PC-9 (cell line): Measurements from ENCODE around the gene TENT5C. TPM values are rescaled to one million over a fixed set of nuclear protein-coding genes. Genes with fewer than 3 reads are reported as not detected.

Experiments
- BruUV-seq: library from RNA; stranded (reverse); fragments of 400-500 nt; replicated peaks from 2 replicates; lab custom pipeline; 2021; lab: Mats Ljungman, UMichigan
- CTCF ChIA-PET: fragments of 300-600 bp; sonication (Branson Sonifier 250); formaldehyde crosslinking; loops from one replicate; lab custom pipeline; 2022; ENCODE audit warnings: antibody characterized with exemption; lab: Charles Lee
- POLR2A ChIA-PET: fragments of 300-600 bp; sonication (Branson Sonifier 250); formaldehyde crosslinking; loops from one replicate; lab custom pipeline; 2022; ENCODE audit warnings: antibody characterized with exemption; ENCODE audit not compliant: unreplicated experiment; lab: Charles Lee
- DNase-seq, 2 experiments: peaks; one replicate each; pipeline versions ENCODE4 v3.0.0 to v3.0.0-alpha.2; 2015 to 2022; ENCODE audit warnings: mixed read lengths in 1 of 2
- H2AFZ ChIP-seq: fragments of 200-600 bp; sonication (generic); 2 replicates; pipeline ENCODE4 v1.8.1; 2017; ENCODE audit warnings: antibody characterized with exemption
- H3F3A ChIP-seq: fragments of 200-600 bp; sonication (generic); 2 replicates; pipeline ENCODE4 v1.8.1; 2017; ENCODE audit warnings: antibody characterized with exemption, mild to moderate bottlenecking, low read depth; ENCODE audit not compliant: insufficient read depth
- H3K27ac ChIP-seq: fragments of 200-600 bp; sonication (generic); 2 replicates; pipeline ENCODE4 v1.6.1; 2016; ENCODE audit warnings: mixed run types
- H3K27me3 ChIP-seq: fragments of 200-600 bp; sonication (generic); 2 replicates; pipeline ENCODE4 v1.6.1; 2016; ENCODE audit warnings: low read depth, mixed run types; ENCODE audit not compliant: insufficient read depth
- H3K36me3 ChIP-seq: fragments of 200-600 bp; sonication (generic); 2 replicates; pipeline ENCODE4 v1.6.1; 2016; ENCODE audit warnings: low read depth, mixed run types
- H3K4me1 ChIP-seq: fragments of 200-600 bp; sonication (generic); replicated peaks from 2 replicates; pipeline ENCODE4 v1.6.1; 2016; ENCODE audit warnings: mixed run types; ENCODE audit not compliant: insufficient read depth
- H3K4me2 ChIP-seq: fragments of 200-600 bp; sonication (generic); 2 replicates; pipeline ENCODE4 v1.6.1; 2017; ENCODE audit warnings: mixed run types
- H3K4me3 ChIP-seq: fragments of 200-600 bp; sonication (generic); 2 replicates; pipeline ENCODE4 v1.6.1; 2016; ENCODE audit warnings: mixed run types
- H3K79me2 ChIP-seq: fragments of 200-600 bp; sonication (generic); 2 replicates; pipeline ENCODE4 v1.6.1; 2017; ENCODE audit warnings: low read depth, mixed run types
- H3K9me2 ChIP-seq: fragments of 200-600 bp; sonication (generic); 2 replicates; pipeline ENCODE4 v1.8.1; 2017; ENCODE audit warnings: mild to moderate bottlenecking; ENCODE audit not compliant: insufficient read depth
- H3K9me3 ChIP-seq: fragments of 200-600 bp; sonication (generic); 2 replicates; pipeline ENCODE4 v1.8.1; 2016; ENCODE audit warnings: low read depth; ENCODE audit not compliant: insufficient read depth
- H4K20me1 ChIP-seq: fragments of 200-600 bp; sonication (generic); 2 replicates; pipeline ENCODE4 v1.8.1; 2017; ENCODE audit not compliant: insufficient read depth
- CTCF ChIP-seq: fragments of 200-600 bp; sonication (generic); conservative IDR thresholded peaks from 2 replicates; pipeline ENCODE4 v1.6.1; 2017; ENCODE audit warnings: mixed run types, antibody characterized with exemption, mild to moderate bottlenecking, moderate library complexity
- EZH2 ChIP-seq: fragments of 200-600 bp; sonication (generic); IDR thresholded peaks from 2 replicates; pipeline ENCODE4 v1.8.0; 2017; ENCODE audit warnings: antibody characterized with exemption, low read depth
- intact Hi-C: fragments of 100-400 bp; cut with micrococcal nuclease; formaldehyde crosslinking; loops from one replicate; pipeline ENCODE4 v1.10.0; 2022; ENCODE audit not compliant: unreplicated experiment
- total RNA-seq: library from RNA; stranded (reverse); gene quantifications from 2 replicates; pipeline ENCODE4 v1.2.3, GENCODE V29; 2021

Gene TENT5C
- total RNA-seq, 1 experiment from 2014 or later, result 4.3 TPM

- no TSS peak for BruUV-seq
- intact Hi-C loops, result no loop called here
- H3K79me2 ChIP-seq, result no peaks in the 10 kb centered on the region
- H3K27me3 ChIP-seq, result no peaks in the 10 kb centered on the region
- TF ChIP-seq EZH2 (no peak), CTCF (no peak)
- peaks cover 14% of the 10 kb centered on the region; the same call in 1 of the 2 replicates for H3F3A ChIP-seq
- ChIA-PET POLR2A (no interaction called here), CTCF (no interaction called here)
- no peak overlapping the region for H3K27ac ChIP-seq
- H2AFZ ChIP-seq, result no peak overlapping the region
- H3K4me2 ChIP-seq, result no peak overlapping the region
- H3K4me3 ChIP-seq, result no peak overlapping the region
- no peaks in the 10 kb centered on the region for H3K36me3 ChIP-seq
- no peak for DNase-seq
- H4K20me1 ChIP-seq, result no peaks in the 10 kb centered on the region
- H3K4me1 ChIP-seq, result peaks cover 20% of the 10 kb centered on the region
- no peaks in the 10 kb centered on the region for H3K9me2 ChIP-seq
- H3K9me3 ChIP-seq, result no peaks in the 10 kb centered on the region
These were observed 45.2 kb downstream of the TENT5C start for GRCh38 chr1:117650840-117651568.

- CTCF ChIA-PET, result no interaction called here
- no TSS peak for BruUV-seq
- Histone ChIP-seq H3F3A (peaks cover 14% of the 10 kb centered on the region; the same call in 1 of the 2 replicates), H3K79me2 (no peaks in the 10 kb centered on the region), H3K27me3 (no peaks in the 10 kb centered on the region), H3K4me2 (no peak overlapping the region), H3K27ac (no peak overlapping the region), H3K9me2 (no peaks in the 10 kb centered on the region), H4K20me1 (no peaks in the 10 kb centered on the region), H3K9me3 (no peaks in the 10 kb centered on the region), H2AFZ (no peak overlapping the region), H3K36me3 (no peaks in the 10 kb centered on the region), H3K4me1 (peaks cover 24% of the 10 kb centered on the region), H3K4me3 (no peak overlapping the region)
- TF ChIP-seq EZH2 (no peak), CTCF (no peak)
- no peak for DNase-seq
- intact Hi-C loops, result no loop called here
- POLR2A ChIA-PET, result no interaction called here
These were observed 45.8 kb downstream of the TENT5C start for GRCh38 chr1:117651616-117652015.

- H3K36me3 ChIP-seq, result no peaks in the 10 kb centered on the region
- no peaks in the 10 kb centered on the region for H3K9me2 ChIP-seq
- intact Hi-C loops, result no loop called here
- TF ChIP-seq EZH2, result no peak
- TF ChIP-seq CTCF, result no peak
- BruUV-seq, result no TSS peak
- no peaks in the 10 kb centered on the region for H3K27me3 ChIP-seq
- peaks cover 32% of the 10 kb centered on the region for H3K4me1 ChIP-seq
- H3F3A ChIP-seq, result peaks cover 14% of the 10 kb centered on the region; the same call in 1 of the 2 replicates
- DNase-seq, result no peak
- no peaks in the 10 kb centered on the region for H3K9me3 ChIP-seq
- H3K4me3 ChIP-seq, result no peak overlapping the region
- H3K27ac ChIP-seq, result no peak overlapping the region
- no peaks in the 10 kb centered on the region for H4K20me1 ChIP-seq
- ChIA-PET POLR2A (no interaction called here), CTCF (no interaction called here)
- no peak overlapping the region for H3K4me2 ChIP-seq
- H3K79me2 ChIP-seq, result no peaks in the 10 kb centered on the region
- H2AFZ ChIP-seq, result no peak overlapping the region
These were observed 46.6 kb downstream of the TENT5C start for GRCh38 chr1:117652421-117652820.
